ENCODE results near the gene ZNF92. TPM values are rescaled to one million over a fixed set of nuclear protein-coding genes. Genes with fewer than 3 reads are reported as not detected.
"Not testable (repeated sequence)": the region's sequence is repeated elsewhere in the genome, so short reads cannot be mapped to it uniquely, and the experiment has no call there.

ZNF92 gene
- total RNA-seq, 1 donor from 2014 or later = 24.6 TPM

GRCh38 chr7:65422670-65423069 lies 49.0 kb downstream of the ZNF92 start:
- Mint-ChIP-seq H3K27ac (ENCODE audit: unreplicated experiment) (no peak overlapping the region), H3K9me3 (ENCODE audit: unreplicated experiment) (peaks cover 6% of the 10 kb centered on the region), H3K27me3 (ENCODE audit: unreplicated experiment) (no peaks in the 10 kb centered on the region), H3K4me1 (ENCODE audit: low read depth, unreplicated experiment) (no peaks in the 10 kb centered on the region), H3K4me3 (ENCODE audit: unreplicated experiment) (no peak overlapping the region), H3K36me3 (ENCODE audit: unreplicated experiment) (no peaks in the 10 kb centered on the region)
- DNase-seq = no peak
- TF ChIP-seq CTCF (IDR thresholded peaks at IDR 0.05; ENCODE audit: partially characterized antibody, unreplicated experiment) = no peak

- H3K9me3 Mint-ChIP-seq (ENCODE audit: unreplicated experiment); H3K4me1 Mint-ChIP-seq (ENCODE audit: low read depth, unreplicated experiment); H3K27me3 Mint-ChIP-seq (ENCODE audit: unreplicated experiment); H3K36me3 Mint-ChIP-seq (ENCODE audit: unreplicated experiment); H3K4me3 Mint-ChIP-seq (ENCODE audit: unreplicated experiment); DNase-seq; H3K27ac Mint-ChIP-seq (ENCODE audit: unreplicated experiment): not testable (repeated sequence)
These were observed 49.6 kb downstream of the ZNF92 start for GRCh38 chr7:65423286-65423685.

GRCh38 chr7:65429642-65430343 lies 56.1 kb downstream of the ZNF92 start:
- no peak for TF ChIP-seq CTCF (IDR thresholded peaks at IDR 0.05; ENCODE audit: partially characterized antibody, unreplicated experiment)
- Mint-ChIP-seq H3K4me1 (ENCODE audit: low read depth, unreplicated experiment) (no peaks in the 10 kb centered on the region), H3K27ac (ENCODE audit: unreplicated experiment) (no peak overlapping the region), H3K9me3 (ENCODE audit: unreplicated experiment) (peaks cover 6% of the 10 kb centered on the region), H3K36me3 (ENCODE audit: unreplicated experiment) (peaks cover 11% of the 10 kb centered on the region), H3K4me3 (ENCODE audit: unreplicated experiment) (no peak overlapping the region), H3K27me3 (ENCODE audit: unreplicated experiment) (peaks cover 3% of the 10 kb centered on the region)
- no peak for DNase-seq

- TF ChIP-seq CTCF (IDR thresholded peaks at IDR 0.05; ENCODE audit: partially characterized antibody, unreplicated experiment) = no peak
- Mint-ChIP-seq H3K9me3 (ENCODE audit: unreplicated experiment) (peaks cover 4% of the 10 kb centered on the region), H3K36me3 (ENCODE audit: unreplicated experiment) (peaks cover 11% of the 10 kb centered on the region), H3K27me3 (ENCODE audit: unreplicated experiment) (peaks cover 3% of the 10 kb centered on the region), H3K4me1 (ENCODE audit: low read depth, unreplicated experiment) (no peaks in the 10 kb centered on the region), H3K27ac (ENCODE audit: unreplicated experiment) (no peak overlapping the region), H3K4me3 (ENCODE audit: unreplicated experiment) (no peak overlapping the region)
- DNase-seq = no peak
These were observed 56.9 kb downstream of the ZNF92 start for GRCh38 chr7:65430344-65431186.

GRCh38 chr7:65434307-65434706 lies 60.7 kb downstream of the ZNF92 start:
- H3K9me3 Mint-ChIP-seq (ENCODE audit: unreplicated experiment) = peaks cover under 1% of the 10 kb centered on the region
- no peaks in the 10 kb centered on the region for H3K4me1 Mint-ChIP-seq (ENCODE audit: low read depth, unreplicated experiment)
- no peak for TF ChIP-seq CTCF (IDR thresholded peaks at IDR 0.05; ENCODE audit: partially characterized antibody, unreplicated experiment)
- peaks cover under 1% of the 10 kb centered on the region for H3K27me3 Mint-ChIP-seq (ENCODE audit: unreplicated experiment)
- peaks cover 7% of the 10 kb centered on the region for H3K36me3 Mint-ChIP-seq (ENCODE audit: unreplicated experiment)
- H3K4me3 Mint-ChIP-seq (ENCODE audit: unreplicated experiment) = no peak overlapping the region
- DNase-seq = no peak
- no peak overlapping the region for H3K27ac Mint-ChIP-seq (ENCODE audit: unreplicated experiment)

Measured in glutamatergic neuron (in vitro differentiated cells).